Ishikawa (cell line): ENCODE data around the gene BMPR1A.

Experiments
- EGR1 ChIP-seq: IDR thresholded peaks from 2 replicates; pipeline ENCODE4 v1.6.1; 2012
- RAD21 ChIP-seq: IDR thresholded peaks from 2 replicates; pipeline ENCODE4 v1.6.1; 2012; ENCODE audit warnings: low read depth
- TAF1 ChIP-seq: IDR thresholded peaks from 2 replicates; pipeline ENCODE4 v1.6.1; 2012; ENCODE audit warnings: low read depth, mild to moderate bottlenecking
- TCF12 ChIP-seq: IDR thresholded peaks from 2 replicates; pipeline ENCODE4 v1.6.1; 2012; ENCODE audit warnings: low read depth
- TF ChIP-seq, protein P1 (sequence below): IDR thresholded peaks from 2 replicates; pipeline ENCODE4 v1.6.1; 2012
- TF ChIP-seq, protein P2 (sequence below): IDR thresholded peaks from 2 replicates; pipeline ENCODE4 v1.6.1; 2012; ENCODE audit warnings: low read depth, mild to moderate bottlenecking

DNA sequence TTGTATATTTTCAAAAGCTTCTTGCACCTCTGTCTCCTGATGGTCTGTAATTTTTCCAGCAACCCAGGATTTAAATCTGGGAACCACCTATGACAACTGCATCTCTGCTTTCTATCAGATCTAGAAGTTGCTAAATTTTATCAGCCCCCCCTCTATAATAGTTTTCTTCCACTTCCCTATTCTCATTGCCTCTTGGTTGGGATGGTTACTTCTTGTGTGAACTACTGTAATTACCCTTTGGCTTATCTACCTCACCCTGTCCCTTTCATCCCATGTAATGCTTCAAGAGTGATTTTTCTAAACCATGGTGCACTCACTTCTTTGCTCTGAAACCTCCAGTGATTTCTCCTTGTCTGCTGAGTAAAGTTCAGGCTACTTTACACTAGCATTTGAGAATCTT, 92.3 kb downstream of the BMPR1A start:
- TF ChIP-seq, protein P1, sequence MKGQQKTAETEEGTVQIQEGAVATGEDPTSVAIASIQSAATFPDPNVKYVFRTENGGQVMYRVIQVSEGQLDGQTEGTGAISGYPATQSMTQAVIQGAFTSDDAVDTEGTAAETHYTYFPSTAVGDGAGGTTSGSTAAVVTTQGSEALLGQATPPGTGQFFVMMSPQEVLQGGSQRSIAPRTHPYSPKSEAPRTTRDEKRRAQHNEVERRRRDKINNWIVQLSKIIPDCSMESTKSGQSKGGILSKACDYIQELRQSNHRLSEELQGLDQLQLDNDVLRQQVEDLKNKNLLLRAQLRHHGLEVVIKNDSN, result no peak
- TF ChIP-seq TCF12 (no peak), RAD21 (no peak), EGR1 (no peak), TAF1 (no peak)
- TF ChIP-seq, protein P2, sequence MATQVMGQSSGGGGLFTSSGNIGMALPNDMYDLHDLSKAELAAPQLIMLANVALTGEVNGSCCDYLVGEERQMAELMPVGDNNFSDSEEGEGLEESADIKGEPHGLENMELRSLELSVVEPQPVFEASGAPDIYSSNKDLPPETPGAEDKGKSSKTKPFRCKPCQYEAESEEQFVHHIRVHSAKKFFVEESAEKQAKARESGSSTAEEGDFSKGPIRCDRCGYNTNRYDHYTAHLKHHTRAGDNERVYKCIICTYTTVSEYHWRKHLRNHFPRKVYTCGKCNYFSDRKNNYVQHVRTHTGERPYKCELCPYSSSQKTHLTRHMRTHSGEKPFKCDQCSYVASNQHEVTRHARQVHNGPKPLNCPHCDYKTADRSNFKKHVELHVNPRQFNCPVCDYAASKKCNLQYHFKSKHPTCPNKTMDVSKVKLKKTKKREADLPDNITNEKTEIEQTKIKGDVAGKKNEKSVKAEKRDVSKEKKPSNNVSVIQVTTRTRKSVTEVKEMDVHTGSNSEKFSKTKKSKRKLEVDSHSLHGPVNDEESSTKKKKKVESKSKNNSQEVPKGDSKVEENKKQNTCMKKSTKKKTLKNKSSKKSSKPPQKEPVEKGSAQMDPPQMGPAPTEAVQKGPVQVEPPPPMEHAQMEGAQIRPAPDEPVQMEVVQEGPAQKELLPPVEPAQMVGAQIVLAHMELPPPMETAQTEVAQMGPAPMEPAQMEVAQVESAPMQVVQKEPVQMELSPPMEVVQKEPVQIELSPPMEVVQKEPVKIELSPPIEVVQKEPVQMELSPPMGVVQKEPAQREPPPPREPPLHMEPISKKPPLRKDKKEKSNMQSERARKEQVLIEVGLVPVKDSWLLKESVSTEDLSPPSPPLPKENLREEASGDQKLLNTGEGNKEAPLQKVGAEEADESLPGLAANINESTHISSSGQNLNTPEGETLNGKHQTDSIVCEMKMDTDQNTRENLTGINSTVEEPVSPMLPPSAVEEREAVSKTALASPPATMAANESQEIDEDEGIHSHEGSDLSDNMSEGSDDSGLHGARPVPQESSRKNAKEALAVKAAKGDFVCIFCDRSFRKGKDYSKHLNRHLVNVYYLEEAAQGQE, result no peak
